Testis (tissue), 3 donors: ENCODE measurements around the gene CLCA2. TPM values are rescaled to one million over a fixed set of nuclear protein-coding genes. Genes with fewer than 3 reads are reported as not detected.

Source experiments
- DNase-seq: peaks from one replicate; pipeline ENCODE4 v3.0.0-alpha.2; 2019
- H3K27ac ChIP-seq, 2 donors: fragments of 200-600 bp; sonication (generic); one replicate each; pipeline ENCODE4 v1.5.1; 2019
- H3K27me3 ChIP-seq: fragments of 200-600 bp; sonication (generic); one replicate; pipeline ENCODE4 v1.5.1; 2019
- H3K36me3 ChIP-seq: fragments of 200-600 bp; sonication (generic); one replicate; pipeline ENCODE4 v1.5.1; 2017; ENCODE audit warnings: low read depth; ENCODE audit errors: missing control alignments
- H3K4me1 ChIP-seq: fragments of 200-600 bp; sonication (generic); one replicate; pipeline ENCODE4 v1.5.1; 2019
- H3K4me3 ChIP-seq, 2 donors: fragments of 200-600 bp; sonication (generic); one replicate each; pipeline ENCODE4 v1.5.1; 2017 to 2019
- H3K9me3 ChIP-seq: fragments of 200-600 bp; sonication (generic); one replicate; pipeline ENCODE4 v1.5.1; 2017
- POLR2A ChIP-seq: fragments of 450-650 bp; IDR thresholded peaks from one replicate; pipeline ENCODE4 v1.6.1; 2017; ENCODE audit warnings: antibody characterized with exemption, mild to moderate bottlenecking, moderate library complexity
- WGBS, 2 donors: methylation state at CpG; one replicate each; pipeline ENCODE4 v1.1.5; 2018; 5-methylcytosine and 5-hydroxymethylcytosine counted together
- intact Hi-C: fragments of 100-400 bp; cut with DNase I; formaldehyde crosslinking; loops from one replicate; pipeline ENCODE4 v1.15.1; 2023; ENCODE audit warnings: low total_unique reads
- polyA plus RNA-seq: library from polyadenylated mRNA; stranded (reverse); fragments of 350-450 nt; fragmentation: Illumina TruSeq; extraction: RNeasy Lipid Tissue Mini Kit (QIAGEN cat#74804); gene quantifications from one replicate; pipeline ENCODE4 v1.2.3, GENCODE V29; 2014; ENCODE audit warnings: low read depth, low replicate concordance; ENCODE audit not compliant: insufficient read depth
- total RNA-seq, 2 donors: library from RNA; depleted of rRNA; stranded (reverse); fragments of >200 nt; gene quantifications; one replicate each; pipeline ENCODE4 v1.2.3, GENCODE V29; 2016
- TF ChIP-seq, protein P1 (sequence below), 3 experiments: fragments of 450-650 bp in 2 of 3; fragments of 200-600 bp in 1 of 3; sonication (generic) in 1 of 3; IDR thresholded peaks; one replicate each; pipeline ENCODE4 v1.5.1; 2016 to 2019; ENCODE audit warnings: antibody characterized with exemption in 3 of 3, mild to moderate bottlenecking in 2 of 3, moderate library complexity in 1 of 3

Gene CLCA2
- total and polyA plus RNA-seq, 3 donors from 2014 or later = 1.7 to 4.5 (median 2.6) TPM

DNA sequence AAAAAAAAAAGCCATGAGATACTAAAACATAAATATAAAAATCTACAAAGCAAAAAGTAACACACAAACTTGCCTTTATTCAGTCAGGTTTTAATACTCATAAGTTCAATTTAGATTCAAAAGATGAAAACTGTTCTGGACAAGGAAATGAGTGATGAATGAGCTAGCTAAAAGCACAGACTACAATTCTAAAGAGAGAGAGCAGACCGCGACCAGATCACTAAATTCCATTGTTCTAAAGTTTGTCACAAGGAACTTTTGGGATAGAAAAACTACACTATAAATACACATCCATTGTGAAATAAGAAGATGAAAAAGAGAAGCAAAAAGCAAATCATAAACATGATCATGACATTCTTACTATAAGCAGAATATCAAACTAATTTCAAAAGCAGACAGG, 29.6 kb upstream of the CLCA2 start:
- intact Hi-C loops = no loop called here
- Histone ChIP-seq H3K4me1 (peaks cover 6% of the 10 kb centered on the region), H3K4me3 (peak overlapping the region in 1 of 2 donors; percentile 94), H3K9me3 (no peaks in the 10 kb centered on the region), H3K27me3 (no peaks in the 10 kb centered on the region), H3K36me3 (no peaks in the 10 kb centered on the region), H3K27ac (no peak overlapping the region)
- 36 to 47% methylated on average over 2 of the region's 2 CpGs for WGBS, 2 donors
- TF ChIP-seq POLR2A = no peak
- TF ChIP-seq, protein P1, sequence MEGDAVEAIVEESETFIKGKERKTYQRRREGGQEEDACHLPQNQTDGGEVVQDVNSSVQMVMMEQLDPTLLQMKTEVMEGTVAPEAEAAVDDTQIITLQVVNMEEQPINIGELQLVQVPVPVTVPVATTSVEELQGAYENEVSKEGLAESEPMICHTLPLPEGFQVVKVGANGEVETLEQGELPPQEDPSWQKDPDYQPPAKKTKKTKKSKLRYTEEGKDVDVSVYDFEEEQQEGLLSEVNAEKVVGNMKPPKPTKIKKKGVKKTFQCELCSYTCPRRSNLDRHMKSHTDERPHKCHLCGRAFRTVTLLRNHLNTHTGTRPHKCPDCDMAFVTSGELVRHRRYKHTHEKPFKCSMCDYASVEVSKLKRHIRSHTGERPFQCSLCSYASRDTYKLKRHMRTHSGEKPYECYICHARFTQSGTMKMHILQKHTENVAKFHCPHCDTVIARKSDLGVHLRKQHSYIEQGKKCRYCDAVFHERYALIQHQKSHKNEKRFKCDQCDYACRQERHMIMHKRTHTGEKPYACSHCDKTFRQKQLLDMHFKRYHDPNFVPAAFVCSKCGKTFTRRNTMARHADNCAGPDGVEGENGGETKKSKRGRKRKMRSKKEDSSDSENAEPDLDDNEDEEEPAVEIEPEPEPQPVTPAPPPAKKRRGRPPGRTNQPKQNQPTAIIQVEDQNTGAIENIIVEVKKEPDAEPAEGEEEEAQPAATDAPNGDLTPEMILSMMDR (IDR thresholded peaks at IDR 0.05) = no peak
- no peak for DNase-seq

GRCh38 chr1:86395751-86396497, 28.0 kb upstream of the CLCA2 start, which contains the start of gene ODF2L:
Gene ODF2L, minus strand, starts transcription at chr1:86396323. Its CDS starts 9,296 bp downstream, at chr1:86387027.
- 0 to 1% methylated on average over 31 to 56 of the region's 56 CpGs for WGBS, 2 donors
- H3K27ac ChIP-seq = peak within 1 kb of the TSS; percentile 26 to 65
- TF ChIP-seq POLR2A = no peak
- TF ChIP-seq, protein P1 (IDR thresholded peaks at IDR 0.05) = no peak
- H3K36me3 ChIP-seq = no peaks in the 10 kb centered on the region
- H3K4me1 ChIP-seq = peaks cover 6% of the 10 kb centered on the region
- intact Hi-C loops = no loop called here
- peak; percentile 95 for DNase-seq
- peak within 1 kb of the TSS; percentile 73 to 94 for H3K4me3 ChIP-seq
- no peaks in the 10 kb centered on the region for H3K9me3 ChIP-seq
- no peaks in the 10 kb centered on the region for H3K27me3 ChIP-seq

DNA sequence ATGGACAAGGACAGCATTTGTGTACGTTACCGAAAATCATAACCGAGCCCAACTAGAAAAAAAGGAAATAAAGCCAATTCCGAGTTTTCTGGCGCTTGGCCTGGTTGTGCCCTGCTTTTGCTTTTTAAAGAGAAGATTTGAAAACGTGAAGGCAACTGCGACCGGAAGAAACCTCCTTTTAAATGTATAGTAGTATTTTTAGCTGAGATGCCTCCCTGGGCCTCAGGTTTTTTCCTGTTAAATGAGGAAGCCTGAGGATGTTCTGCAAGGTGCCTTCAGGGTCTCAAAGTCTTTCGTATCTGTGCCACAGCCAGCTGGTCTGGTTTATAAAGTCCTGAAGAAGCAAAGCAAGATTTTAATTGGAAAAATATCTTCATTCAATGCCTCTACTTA, 27.5 kb upstream of the CLCA2 start:
- H3K36me3 ChIP-seq = no peaks in the 10 kb centered on the region
- 1 to 2% methylated on average over 9 of the region's 9 CpGs for WGBS, 2 donors
- intact Hi-C loops = no loop called here

DNA sequence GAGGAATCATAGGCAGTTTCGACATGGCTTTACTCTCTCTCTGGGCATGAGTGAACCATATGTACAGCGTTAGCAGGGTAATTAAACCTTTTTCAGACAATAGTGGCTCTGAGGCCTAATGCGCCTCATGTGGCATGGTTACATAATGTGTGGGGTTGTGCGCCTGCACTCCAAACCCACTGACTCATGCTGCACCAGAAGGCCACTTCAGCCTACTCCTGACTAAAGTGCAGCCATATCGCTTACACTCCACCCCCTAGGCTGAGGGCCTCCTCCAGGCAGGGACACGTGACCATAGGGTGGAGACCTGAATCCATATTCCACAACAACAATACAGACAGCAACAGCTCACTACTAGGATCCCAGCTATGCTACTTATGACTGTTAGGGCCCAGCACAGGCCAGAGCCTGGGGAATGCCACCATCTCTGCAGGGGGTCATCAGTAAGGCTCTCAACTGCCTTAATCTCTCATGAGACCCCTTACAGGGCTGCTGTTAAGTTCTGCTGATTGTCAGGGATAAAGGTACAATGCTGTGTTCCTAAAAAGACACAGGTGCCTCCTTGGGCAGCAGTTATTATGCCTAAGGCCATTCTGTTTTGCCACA, 14.5 kb upstream of the CLCA2 start:
- intact Hi-C loops = no loop called here
- no peak for DNase-seq
- H3K27me3 ChIP-seq = no peaks in the 10 kb centered on the region
- H3K4me3 ChIP-seq = no peak overlapping the region
- H3K9me3 ChIP-seq = no peaks in the 10 kb centered on the region
- TF ChIP-seq, protein P1 (IDR thresholded peaks at IDR 0.05) = no peak
- no peak for TF ChIP-seq POLR2A
- H3K27ac ChIP-seq = no peak overlapping the region
- H3K4me1 ChIP-seq = no peaks in the 10 kb centered on the region
- WGBS, 2 donors = 88 to 95% methylated on average over 6 of the region's 6 CpGs
- H3K36me3 ChIP-seq = no peaks in the 10 kb centered on the region

More for the DNA sequence above, 27.5 kb upstream of the CLCA2 start:
- no peak for TF ChIP-seq POLR2A
- TF ChIP-seq, protein P1 (IDR thresholded peaks at IDR 0.05) = no peak
- peak overlapping the region; percentile 73 to 94 for H3K4me3 ChIP-seq
- DNase-seq = no peak
- H3K27me3 ChIP-seq = no peaks in the 10 kb centered on the region
- H3K27ac ChIP-seq = peak overlapping the region in 1 of 2 donors; percentile 65
- H3K9me3 ChIP-seq = no peaks in the 10 kb centered on the region
- peaks cover 6% of the 10 kb centered on the region for H3K4me1 ChIP-seq
